IPS-18a (cell line): ENCODE measurements around the gene SPACA4.

Experiments
- H3K27ac ChIP-seq: one replicate; pipeline ENCODE4 v1.5.1; 2013; ENCODE audit warnings: low read length
- H3K27me3 ChIP-seq: one replicate; pipeline ENCODE4 v1.6.1; 2013; ENCODE audit warnings: mild to moderate bottlenecking, low read length; ENCODE audit not compliant: control insufficient read depth, insufficient read depth
- H3K36me3 ChIP-seq: one replicate; pipeline ENCODE4 v1.6.1; 2013; ENCODE audit warnings: low read depth, low read length; ENCODE audit not compliant: control insufficient read depth
- H3K4me1 ChIP-seq: one replicate; pipeline ENCODE4 v1.6.1; 2013; ENCODE audit warnings: low read depth, low read length; ENCODE audit not compliant: control insufficient read depth
- H3K4me3 ChIP-seq: one replicate; pipeline ENCODE4 v1.5.1; 2013; ENCODE audit warnings: low read length
- H3K9ac ChIP-seq: one replicate; pipeline ENCODE4 v1.6.1; 2013; ENCODE audit warnings: mild to moderate bottlenecking, low read length, moderate library complexity
- H3K9me3 ChIP-seq: one replicate; pipeline ENCODE4 v1.6.1; 2013; ENCODE audit warnings: low read depth, low read length; ENCODE audit not compliant: control insufficient read depth

Gene SPACA4

GRCh38 chr19:48606463-48607358 lies at the start of gene SPACA4:
TSS of gene SPACA4 (plus strand) at chr19:48606742. CDS start at chr19:48606979, 237 bp downstream.
- Histone ChIP-seq H3K27me3 (no peaks in the 10 kb centered on the region), H3K4me1 (no peaks in the 10 kb centered on the region), H3K36me3 (no peaks in the 10 kb centered on the region), H3K4me3 (no peak within 1 kb of the TSS), H3K9ac (no peak within 1 kb of the TSS), H3K27ac (no peak within 1 kb of the TSS), H3K9me3 (no peaks in the 10 kb centered on the region)

- no peak overlapping the region for H3K27ac ChIP-seq
- no peak overlapping the region for H3K9ac ChIP-seq
- H3K27me3 ChIP-seq, result no peaks in the 10 kb centered on the region
- peaks cover 4% of the 10 kb centered on the region for H3K4me1 ChIP-seq
- H3K4me3 ChIP-seq, result no peak overlapping the region
- H3K36me3 ChIP-seq, result no peaks in the 10 kb centered on the region
- H3K9me3 ChIP-seq, result no peaks in the 10 kb centered on the region
Observed at GRCh38 chr19:48556825-48557224, 49.7 kb upstream of the SPACA4 start.

- H3K4me3 ChIP-seq, result no peak overlapping the region
- no peak overlapping the region for H3K9ac ChIP-seq
- H3K36me3 ChIP-seq, result no peaks in the 10 kb centered on the region
- H3K9me3 ChIP-seq, result no peaks in the 10 kb centered on the region
- peaks cover 4% of the 10 kb centered on the region for H3K4me1 ChIP-seq
- H3K27me3 ChIP-seq, result no peaks in the 10 kb centered on the region
- H3K27ac ChIP-seq, result no peak overlapping the region
Observed at GRCh38 chr19:48558018-48558684, 48.4 kb upstream of the SPACA4 start.

- Histone ChIP-seq H3K4me1 (no peaks in the 10 kb centered on the region), H3K27me3 (no peaks in the 10 kb centered on the region), H3K27ac (no peak overlapping the region), H3K9ac (no peak overlapping the region), H3K9me3 (no peaks in the 10 kb centered on the region), H3K36me3 (no peaks in the 10 kb centered on the region), H3K4me3 (no peak overlapping the region)
Observed at GRCh38 chr19:48560095-48560530, 46.4 kb upstream of the SPACA4 start.

GRCh38 chr19:48561412-48561811 lies 45.1 kb upstream of the SPACA4 start:
- Histone ChIP-seq H3K4me3 (no peak overlapping the region), H3K4me1 (no peaks in the 10 kb centered on the region), H3K36me3 (no peaks in the 10 kb centered on the region), H3K27ac (no peak overlapping the region), H3K9me3 (no peaks in the 10 kb centered on the region), H3K27me3 (no peaks in the 10 kb centered on the region), H3K9ac (no peak overlapping the region)

GRCh38 chr19:48565090-48565489 lies 41.5 kb upstream of the SPACA4 start:
- Histone ChIP-seq H3K9ac (no peak overlapping the region), H3K9me3 (no peaks in the 10 kb centered on the region), H3K4me3 (no peak overlapping the region), H3K27ac (no peak overlapping the region), H3K36me3 (no peaks in the 10 kb centered on the region), H3K4me1 (peaks cover 3% of the 10 kb centered on the region), H3K27me3 (no peaks in the 10 kb centered on the region)

- Histone ChIP-seq H3K36me3 (no peaks in the 10 kb centered on the region), H3K9ac (peak overlapping the region; percentile 9), H3K4me3 (peak overlapping the region; percentile 45), H3K27ac (no peak overlapping the region), H3K4me1 (peaks cover 3% of the 10 kb centered on the region), H3K27me3 (no peaks in the 10 kb centered on the region), H3K9me3 (no peaks in the 10 kb centered on the region)
Observed at GRCh38 chr19:48568345-48568886, 38.1 kb upstream of the SPACA4 start.

- Histone ChIP-seq H3K4me3 (no peak overlapping the region), H3K9me3 (no peaks in the 10 kb centered on the region), H3K4me1 (peaks cover 3% of the 10 kb centered on the region), H3K27me3 (no peaks in the 10 kb centered on the region), H3K27ac (no peak overlapping the region), H3K36me3 (no peaks in the 10 kb centered on the region), H3K9ac (no peak overlapping the region)
Observed at GRCh38 chr19:48569814-48570213, 36.7 kb upstream of the SPACA4 start.

- Histone ChIP-seq H3K9me3 (no peaks in the 10 kb centered on the region), H3K4me3 (no peak overlapping the region), H3K9ac (no peak overlapping the region), H3K4me1 (peaks cover 3% of the 10 kb centered on the region), H3K27me3 (no peaks in the 10 kb centered on the region), H3K27ac (no peak overlapping the region), H3K36me3 (no peaks in the 10 kb centered on the region)
Observed at GRCh38 chr19:48571378-48572162, 35.0 kb upstream of the SPACA4 start.

GRCh38 chr19:48573163-48573505 lies 33.4 kb upstream of the SPACA4 start:
- no peak overlapping the region for H3K9ac ChIP-seq
- no peak overlapping the region for H3K4me3 ChIP-seq
- H3K9me3 ChIP-seq, result no peaks in the 10 kb centered on the region
- H3K27ac ChIP-seq, result no peak overlapping the region
- H3K27me3 ChIP-seq, result no peaks in the 10 kb centered on the region
- H3K36me3 ChIP-seq, result no peaks in the 10 kb centered on the region
- H3K4me1 ChIP-seq, result peaks cover 3% of the 10 kb centered on the region

GRCh38 chr19:48575931-48576622 lies 30.5 kb upstream of the SPACA4 start:
- no peaks in the 10 kb centered on the region for H3K36me3 ChIP-seq
- H3K27ac ChIP-seq, result no peak overlapping the region

More at GRCh38 chr19:48575931-48576622, 30.5 kb upstream of the SPACA4 start:
- H3K4me1 ChIP-seq, result no peaks in the 10 kb centered on the region
- H3K9ac ChIP-seq, result no peak overlapping the region
- no peaks in the 10 kb centered on the region for H3K9me3 ChIP-seq
- no peak overlapping the region for H3K4me3 ChIP-seq
- no peaks in the 10 kb centered on the region for H3K27me3 ChIP-seq
